ENCODE data around the gene AJAP1. TPM values are rescaled to one million over a fixed set of nuclear protein-coding genes. Genes with fewer than 3 reads are reported as not detected.

AJAP1 gene
- total and polyA plus RNA-seq, 9 donors = 1.2 to 20.8 (median 12.5) TPM

DNA sequence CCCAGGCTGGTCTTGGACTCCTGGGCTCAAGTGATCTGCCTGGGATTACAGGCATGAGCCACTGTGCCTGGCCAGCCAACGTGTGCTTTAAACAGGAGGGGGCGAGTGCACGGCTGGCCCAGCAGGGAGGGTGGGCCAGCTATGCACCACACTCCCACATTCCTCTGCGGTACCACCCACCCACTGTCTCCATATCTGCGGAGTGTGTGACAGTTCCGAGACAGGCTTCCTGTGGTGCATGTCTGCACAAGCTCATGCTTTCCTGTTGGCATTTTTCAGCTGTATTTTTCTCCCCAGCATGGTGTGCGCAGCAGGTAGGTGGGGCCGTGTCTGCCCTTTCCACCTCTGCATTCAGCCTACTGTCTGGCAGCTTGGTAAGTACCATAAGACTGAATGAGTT, 183.3 kb downstream of the AJAP1 start:
- intact Hi-C loops (cut with DNase I) = no loop called here
- WGBS, 3 donors = 61 to 77% (median 73%) methylated on average over 8 of the region's 8 CpGs
- H3K36me3 ChIP-seq = no peaks in the 10 kb centered on the region
- no peaks in the 10 kb centered on the region for H3K27me3 ChIP-seq
- H3K4me3 ChIP-seq = no peak overlapping the region
- peaks cover 1% of the 10 kb centered on the region for H3K4me1 ChIP-seq (ENCODE audit: insufficient read depth)
- H3K27ac ChIP-seq = no peak overlapping the region
- TF ChIP-seq POLR2A (IDR thresholded peaks at IDR 0.05) (no peak), EP300 (IDR thresholded peaks at IDR 0.05) (no peak)
- TF ChIP-seq, protein P1, sequence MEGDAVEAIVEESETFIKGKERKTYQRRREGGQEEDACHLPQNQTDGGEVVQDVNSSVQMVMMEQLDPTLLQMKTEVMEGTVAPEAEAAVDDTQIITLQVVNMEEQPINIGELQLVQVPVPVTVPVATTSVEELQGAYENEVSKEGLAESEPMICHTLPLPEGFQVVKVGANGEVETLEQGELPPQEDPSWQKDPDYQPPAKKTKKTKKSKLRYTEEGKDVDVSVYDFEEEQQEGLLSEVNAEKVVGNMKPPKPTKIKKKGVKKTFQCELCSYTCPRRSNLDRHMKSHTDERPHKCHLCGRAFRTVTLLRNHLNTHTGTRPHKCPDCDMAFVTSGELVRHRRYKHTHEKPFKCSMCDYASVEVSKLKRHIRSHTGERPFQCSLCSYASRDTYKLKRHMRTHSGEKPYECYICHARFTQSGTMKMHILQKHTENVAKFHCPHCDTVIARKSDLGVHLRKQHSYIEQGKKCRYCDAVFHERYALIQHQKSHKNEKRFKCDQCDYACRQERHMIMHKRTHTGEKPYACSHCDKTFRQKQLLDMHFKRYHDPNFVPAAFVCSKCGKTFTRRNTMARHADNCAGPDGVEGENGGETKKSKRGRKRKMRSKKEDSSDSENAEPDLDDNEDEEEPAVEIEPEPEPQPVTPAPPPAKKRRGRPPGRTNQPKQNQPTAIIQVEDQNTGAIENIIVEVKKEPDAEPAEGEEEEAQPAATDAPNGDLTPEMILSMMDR (IDR thresholded peaks at IDR 0.05) = no peak
- no peaks in the 10 kb centered on the region for H3K9me3 ChIP-seq
- no peak for DNase-seq

DNA sequence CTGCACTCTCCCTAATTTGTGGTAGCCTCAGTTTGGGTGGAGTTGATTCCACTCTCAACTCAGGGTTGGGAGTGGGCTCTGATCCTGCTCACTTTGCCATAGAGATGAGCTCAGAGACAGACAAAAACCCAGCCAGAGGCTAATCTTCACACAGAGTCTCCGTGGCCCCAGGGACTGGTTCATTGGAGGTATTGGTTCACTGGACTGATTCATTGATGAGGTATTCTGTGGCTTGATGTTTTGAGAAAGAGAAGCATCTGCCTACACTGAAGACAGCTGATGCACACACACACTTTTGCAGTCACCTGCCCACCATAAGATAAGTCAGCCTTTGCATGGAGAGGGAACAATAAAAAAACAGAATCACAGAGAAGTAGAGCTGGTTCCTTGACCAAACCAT, 183.8 kb downstream of the AJAP1 start:
- no peak overlapping the region for H3K4me3 ChIP-seq
- no peaks in the 10 kb centered on the region for H3K9me3 ChIP-seq
- intact Hi-C loops (cut with DNase I) = no loop called here
- 88 to 96% (median 95%) methylated on average over 1 of the region's 1 CpG for WGBS, 3 donors
- no peaks in the 10 kb centered on the region for H3K36me3 ChIP-seq
- TF ChIP-seq POLR2A (IDR thresholded peaks at IDR 0.05) (no peak), EP300 (IDR thresholded peaks at IDR 0.05) (no peak)
- TF ChIP-seq, protein P1 (IDR thresholded peaks at IDR 0.05) = no peak
- H3K27me3 ChIP-seq = no peaks in the 10 kb centered on the region
- H3K27ac ChIP-seq = no peak overlapping the region
- peaks cover 1% of the 10 kb centered on the region for H3K4me1 ChIP-seq (ENCODE audit: insufficient read depth)
- DNase-seq = no peak

Data from ovary (tissue), 9 donors.